NCI-H345 treated with DMSO at 0.1 percent for 48 hours (cell line): ENCODE results near the gene GRB7.
"Not testable (repeated sequence)": the region's sequence is repeated elsewhere in the genome, so short reads cannot be mapped to it uniquely, and the experiment has no call there.

Experiments
- DNase-seq: peaks from one replicate; lab custom pipeline; 2025; ENCODE audit not compliant: unreplicated experiment; lab: John Stamatoyannopoulos, UW

Gene GRB7

DNA sequence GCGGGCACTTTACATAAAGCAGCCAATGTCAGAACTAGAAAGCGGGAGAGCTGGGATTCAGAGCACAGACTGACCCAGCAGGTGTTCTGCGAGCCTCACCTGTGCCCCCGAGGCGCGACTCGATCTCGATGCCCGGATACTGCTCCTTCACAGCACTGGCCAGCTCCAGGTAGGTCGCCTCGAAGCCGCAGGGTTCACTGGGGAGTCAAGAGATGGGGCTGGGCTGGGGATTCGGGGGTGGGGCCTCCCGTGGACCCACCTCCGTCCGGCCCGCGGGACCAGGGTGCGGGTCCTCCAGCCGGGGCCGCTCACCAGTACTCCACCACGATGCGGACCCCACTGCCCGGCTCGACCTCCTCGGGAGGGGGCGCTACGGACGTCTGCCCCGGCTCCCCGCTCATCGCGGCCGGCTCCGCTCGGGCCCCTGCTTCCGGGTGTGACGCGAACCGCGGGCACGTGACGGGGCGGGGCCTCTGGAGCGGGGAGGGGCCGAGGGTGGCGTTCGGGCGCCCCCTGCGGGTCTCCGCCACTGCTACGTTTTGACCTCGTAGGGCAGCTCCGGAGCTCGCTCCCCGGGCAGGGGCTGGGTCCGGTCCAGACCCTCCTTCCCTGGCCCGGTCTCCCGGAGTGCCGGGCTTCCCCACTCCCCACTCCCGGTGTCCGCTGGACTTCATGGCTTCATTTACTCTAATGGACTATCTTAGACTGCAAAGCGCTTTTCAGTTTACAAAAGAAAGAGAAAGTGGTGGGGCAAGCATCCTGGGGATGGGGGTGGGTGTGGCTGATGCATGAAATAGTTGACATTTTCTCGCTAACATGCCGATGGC, 7.4 kb upstream of the GRB7 start, which contains the start of gene MIEN1:
TSS of gene MIEN1 (minus strand) at position 438 of the 827 bp plus-strand sequence. CDS start at position 401, 37 bp downstream.
- peak; percentile 83 for DNase-seq

DNA sequence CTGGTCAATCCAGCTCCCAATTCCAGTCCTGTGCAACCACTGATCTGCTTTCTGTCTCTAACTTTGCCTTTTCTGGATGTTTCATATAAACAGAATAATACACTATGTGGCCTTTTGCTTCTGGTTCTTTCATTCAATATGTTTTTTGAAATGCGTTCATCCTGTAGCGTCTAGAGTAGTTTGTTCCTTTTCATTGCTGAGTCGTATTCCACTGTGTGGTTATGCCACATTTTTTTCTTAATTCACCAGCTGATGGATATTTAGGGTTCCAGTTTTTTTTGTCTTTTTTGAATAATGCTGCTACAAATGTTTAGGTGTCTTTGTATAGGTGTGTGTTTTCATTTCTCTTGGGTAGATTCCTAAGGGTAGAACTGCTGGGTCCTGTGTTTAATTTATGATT, 5.2 kb upstream of the GRB7 start:
- DNase-seq: no peak

DNA sequence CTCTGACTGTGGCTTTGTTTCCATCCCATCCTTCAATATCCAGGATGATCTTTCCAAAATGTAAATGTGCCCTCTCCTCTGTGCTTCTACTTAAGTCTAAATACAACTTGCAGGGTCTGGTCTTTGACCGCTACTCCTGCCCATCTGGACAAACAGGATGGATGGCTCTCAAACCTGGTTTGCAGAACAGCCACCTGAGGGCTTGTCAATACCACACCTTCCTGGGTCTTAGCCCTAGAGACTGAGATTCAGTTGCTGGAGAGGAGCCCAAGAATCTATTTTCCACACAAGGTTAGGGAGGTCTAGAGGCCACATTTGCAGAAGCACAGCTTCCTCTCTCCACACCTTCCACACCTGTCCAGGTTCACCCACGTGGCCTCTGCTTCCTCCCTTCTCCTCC, 1.9 kb upstream of the GRB7 start:
- DNase-seq: no peak

DNA sequence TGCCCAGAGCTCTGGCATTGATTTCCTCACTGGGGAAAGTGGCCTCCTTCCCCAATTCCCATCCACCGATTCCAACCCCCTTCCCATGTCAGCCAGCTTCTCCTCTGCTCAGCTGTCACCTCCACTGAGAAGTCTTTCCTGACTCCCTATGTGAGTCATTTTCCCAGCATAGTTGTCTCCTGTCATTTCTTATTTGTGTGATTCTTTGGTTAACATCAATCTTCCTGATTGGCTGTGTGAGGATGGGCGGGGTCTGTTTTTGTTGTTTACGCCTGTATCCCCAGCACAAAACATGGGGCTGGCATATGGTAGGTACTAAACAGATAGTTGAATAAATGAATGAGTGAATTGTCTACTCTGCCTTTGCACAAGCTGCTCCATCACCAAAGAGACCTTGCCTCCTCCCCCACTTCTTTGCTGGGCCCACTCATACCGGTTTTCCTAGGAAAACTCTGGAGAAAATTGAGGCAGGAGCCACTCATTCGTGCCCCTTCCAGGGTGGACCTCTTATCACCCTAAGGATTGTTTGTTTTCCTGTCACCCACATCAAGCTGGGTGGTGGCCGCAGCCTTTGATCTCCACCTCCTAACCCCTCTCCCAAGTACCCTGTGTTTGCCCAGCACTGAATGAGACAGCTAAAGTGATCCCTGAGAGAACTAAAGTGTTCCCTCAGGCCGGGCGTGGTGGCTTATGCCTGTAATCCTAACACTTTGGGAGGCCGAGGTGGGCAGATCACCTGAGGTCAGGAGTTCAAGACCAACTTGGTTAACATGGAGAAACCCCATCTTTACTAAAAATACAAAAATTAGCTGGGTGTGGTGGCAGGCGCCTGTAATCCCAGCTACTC, 1.2 kb upstream of the GRB7 start:
- DNase-seq: no peak

DNA sequence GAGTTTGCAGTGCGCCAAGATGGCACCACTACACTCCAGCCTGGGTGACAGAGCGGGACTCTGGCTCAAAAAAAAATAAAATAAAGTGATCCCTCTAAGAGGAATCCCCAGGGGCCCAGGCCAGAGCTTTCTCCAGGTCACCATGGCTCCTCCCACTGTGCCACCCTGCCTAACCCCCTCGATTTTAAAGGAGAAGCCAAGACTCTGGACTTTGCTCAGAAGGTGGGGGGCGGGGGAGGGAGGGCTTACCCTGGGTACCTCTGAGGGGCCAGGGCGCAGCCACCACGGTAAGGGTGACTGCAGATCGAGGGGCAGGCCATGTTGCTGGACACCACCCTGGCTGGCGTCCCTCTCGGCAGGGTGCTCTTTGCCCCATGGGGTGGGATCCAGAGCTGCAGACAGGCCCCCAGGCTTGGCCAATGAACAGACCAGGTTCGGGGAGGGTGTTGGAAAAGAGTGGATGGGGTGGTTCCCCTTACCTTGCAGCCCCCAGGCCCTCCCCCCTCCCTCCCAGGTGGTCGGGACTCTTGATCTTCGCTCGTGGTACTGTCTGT, 455 bp upstream of the GRB7 start:
- no peak for DNase-seq

DNA sequence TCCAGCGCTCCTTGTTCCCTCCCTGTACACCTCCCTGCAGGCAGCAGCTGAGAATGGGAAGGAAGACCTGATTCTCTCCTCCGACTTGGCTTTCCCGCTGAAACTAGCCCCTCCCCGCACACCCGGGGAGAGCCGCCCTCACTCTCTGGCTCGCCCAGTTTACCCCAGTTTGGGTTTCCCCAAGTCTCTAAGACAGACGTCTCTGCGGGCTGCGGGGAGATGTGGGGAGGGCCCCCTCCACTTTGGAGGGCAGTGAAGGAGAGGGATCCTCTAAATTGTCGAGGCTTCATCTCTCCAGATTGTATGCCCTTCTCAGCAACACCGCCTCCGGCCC, 797 bp downstream of the GRB7 start:
- DNase-seq: peak; percentile 28

DNA sequence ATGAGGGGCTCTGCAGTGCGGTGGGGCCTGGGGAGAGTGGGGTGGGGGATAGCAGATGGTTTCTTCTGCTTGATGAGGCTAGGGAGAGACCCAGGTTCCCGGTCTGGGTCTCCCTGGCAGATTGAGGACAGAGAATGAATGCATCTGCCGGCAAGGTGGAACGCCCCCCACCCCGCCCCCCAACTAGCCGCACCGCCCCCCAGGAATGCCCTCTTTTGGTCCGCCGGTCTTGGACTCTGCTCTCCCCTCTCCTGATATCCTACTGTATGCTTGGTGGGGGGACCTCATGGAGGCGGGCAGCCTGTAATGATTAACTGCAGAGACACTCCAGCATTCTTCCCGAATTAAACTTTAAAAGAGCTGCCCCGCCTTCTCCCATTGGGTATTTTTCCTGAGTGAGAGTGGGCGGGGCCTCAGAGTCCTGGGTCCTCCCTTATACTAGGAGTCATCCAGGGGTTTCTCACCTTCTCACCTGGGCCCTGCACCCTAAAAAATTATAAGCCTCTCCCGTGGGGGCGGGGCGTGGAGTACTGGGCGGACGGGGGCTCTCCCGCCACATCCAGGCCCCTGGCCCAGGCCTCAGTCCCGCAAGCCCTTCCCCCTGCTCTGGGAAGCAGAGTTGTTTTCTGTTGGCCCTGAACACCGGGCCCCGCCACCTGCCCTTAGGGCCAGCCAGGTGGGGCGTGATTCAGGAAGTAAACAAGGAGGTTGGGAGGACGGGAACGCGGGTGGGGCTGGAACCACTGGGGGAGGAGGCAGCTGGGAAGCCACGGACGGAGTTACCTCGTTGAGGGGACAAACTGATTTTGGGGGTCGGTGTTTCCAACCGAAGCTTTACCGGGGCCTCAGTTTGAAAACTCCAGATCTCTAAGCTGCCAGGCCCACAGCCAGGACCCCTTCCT, 1.5 kb downstream of the GRB7 start:
- DNase-seq: peak; percentile 63

DNA sequence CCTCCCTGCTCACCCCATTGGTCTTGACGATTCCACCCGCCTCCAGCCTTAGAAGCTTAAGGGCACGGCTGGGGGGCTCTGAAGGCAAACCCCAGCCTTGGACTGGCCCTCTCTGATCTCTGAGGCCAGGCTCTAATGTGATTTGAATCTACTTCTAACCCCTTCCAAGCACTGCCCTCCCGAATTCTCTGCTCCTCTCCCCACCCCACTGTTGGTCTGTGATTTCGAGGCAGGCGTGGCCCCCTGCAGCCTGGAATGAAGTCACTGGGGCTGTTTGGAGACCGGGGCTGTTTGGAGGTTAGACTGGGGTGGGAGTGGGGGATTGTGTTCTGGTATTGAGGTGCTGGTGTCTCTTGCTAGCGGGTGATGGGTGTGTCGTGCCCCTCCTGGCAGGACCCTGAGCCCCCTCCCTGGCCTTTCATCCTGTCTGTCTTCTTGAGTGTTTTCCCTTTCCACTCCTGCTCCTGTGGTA, 2.2 kb downstream of the GRB7 start:
- no peak for DNase-seq

DNA sequence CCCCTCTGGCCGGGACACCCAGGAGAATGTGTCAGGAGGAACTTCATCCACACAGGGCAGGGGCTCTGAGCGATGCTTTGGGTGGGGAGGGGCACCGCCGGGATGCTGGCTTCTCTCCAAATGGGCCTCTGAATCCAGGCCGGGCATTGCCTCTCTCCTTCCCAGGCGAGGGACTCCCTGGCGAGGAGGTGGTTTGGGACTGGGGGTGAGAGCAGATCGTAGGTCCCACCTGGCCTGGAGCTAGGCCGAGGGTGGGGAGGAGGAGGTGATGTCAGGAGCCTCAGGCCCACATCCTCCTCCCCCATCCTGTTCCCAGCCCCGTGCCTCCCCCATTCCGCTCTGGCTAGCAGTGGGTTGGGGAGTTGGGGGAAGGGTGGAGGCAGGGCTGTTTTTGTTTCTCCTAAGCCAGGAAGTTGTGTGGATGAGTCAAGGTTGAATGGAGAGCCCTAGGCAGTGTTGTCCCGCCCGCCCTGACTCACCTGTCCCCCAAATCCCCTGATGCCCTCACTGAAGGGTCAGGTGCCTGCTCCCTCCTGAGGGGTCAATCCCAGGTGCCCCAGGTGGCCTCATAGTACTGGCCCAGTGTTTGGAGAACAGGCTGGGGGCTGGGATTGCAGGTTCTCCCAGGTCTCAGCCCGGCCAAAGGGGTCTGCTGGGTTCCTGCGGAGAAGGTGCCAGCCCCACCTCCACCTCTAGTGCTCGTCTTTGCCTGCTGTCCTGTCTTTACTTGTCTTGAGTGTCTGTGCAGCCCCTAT, 2.8 kb downstream of the GRB7 start:
- DNase-seq: no peak

DNA sequence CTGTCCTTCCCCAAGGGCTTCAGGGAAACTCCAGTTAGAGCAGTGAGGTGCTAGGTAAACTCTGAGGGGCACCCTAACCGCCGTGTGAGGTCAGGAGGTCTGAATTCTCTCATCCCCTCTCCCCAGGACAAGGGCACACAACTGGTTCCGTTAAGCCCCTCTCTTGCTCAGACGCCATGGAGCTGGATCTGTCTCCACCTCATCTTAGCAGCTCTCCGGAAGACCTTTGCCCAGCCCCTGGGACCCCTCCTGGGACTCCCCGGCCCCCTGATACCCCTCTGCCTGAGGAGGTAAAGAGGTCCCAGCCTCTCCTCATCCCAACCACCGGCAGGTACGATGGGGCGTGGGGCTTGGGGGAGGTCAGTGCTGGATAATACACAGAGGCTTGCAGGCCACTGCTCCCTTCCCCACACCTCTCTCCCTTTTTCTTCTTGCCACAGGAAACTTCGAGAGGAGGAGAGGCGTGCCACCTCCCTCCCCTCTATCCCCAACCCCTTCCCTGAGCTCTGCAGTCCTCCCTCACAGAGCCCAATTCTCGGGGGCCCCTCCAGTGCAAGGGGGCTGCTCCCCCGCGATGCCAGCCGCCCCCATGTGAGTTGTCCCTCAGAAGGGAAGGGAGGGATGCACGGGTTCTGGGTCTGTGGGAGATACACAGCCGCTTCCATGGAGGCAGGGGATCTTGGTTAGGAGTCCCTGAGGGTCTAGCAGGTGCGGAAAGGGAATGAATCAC, 4.6 kb downstream of the GRB7 start:
- no peak for DNase-seq

DNA sequence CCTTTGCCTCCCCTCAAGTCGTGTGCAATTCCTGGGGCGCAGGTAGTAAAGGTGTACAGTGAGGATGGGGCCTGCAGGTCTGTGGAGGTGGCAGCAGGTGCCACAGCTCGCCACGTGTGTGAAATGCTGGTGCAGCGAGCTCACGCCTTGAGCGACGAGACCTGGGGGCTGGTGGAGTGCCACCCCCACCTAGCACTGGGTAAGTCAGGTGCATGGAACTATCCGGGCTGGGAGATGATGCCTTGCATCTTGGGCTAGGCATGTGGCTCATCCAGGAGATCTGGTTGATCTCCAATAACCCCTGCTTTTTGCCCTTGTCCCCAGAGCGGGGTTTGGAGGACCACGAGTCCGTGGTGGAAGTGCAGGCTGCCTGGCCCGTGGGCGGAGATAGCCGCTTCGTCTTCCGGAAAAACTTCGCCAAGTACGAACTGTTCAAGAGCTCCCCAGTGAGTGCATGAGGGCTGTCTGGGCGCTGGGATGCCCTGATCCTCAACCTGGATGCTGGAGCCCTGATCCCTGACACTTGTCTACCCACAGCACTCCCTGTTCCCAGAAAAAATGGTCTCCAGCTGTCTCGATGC, 5.2 kb downstream of the GRB7 start:
- no peak for DNase-seq

DNA sequence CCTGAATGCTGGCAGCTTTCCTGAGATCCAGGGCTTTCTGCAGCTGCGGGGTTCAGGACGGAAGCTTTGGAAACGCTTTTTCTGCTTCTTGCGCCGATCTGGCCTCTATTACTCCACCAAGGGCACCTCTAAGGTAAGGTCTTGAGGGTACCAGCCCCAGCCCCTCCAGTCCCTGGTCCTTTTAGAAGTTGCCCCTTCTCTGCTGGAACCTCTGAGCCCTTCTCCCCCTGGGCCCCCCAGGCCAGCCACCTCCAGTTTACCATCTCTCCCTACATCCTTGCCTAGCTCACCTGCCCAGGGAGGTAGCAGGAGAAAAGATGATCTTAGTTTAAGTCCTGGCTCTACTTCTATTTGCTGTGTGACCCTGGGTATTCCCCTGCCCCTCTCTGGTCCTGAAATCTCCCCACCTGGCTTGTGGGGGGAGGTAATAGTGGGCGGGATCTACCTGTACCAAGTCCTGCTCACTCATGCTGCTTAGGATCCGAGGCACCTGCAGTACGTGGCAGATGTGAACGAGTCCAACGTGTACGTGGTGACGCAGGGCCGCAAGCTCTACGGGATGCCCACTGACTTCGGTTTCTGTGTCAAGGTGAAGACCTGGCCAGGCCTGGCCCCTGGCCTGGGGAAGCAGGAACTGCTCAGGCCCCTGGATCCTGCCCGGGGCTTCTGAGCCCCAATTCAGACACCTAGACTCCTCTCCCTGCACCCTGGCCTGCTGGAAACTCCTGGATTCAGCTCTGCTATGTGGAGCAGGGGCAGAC, 6.5 kb downstream of the GRB7 start:
- DNase-seq: no peak

DNA sequence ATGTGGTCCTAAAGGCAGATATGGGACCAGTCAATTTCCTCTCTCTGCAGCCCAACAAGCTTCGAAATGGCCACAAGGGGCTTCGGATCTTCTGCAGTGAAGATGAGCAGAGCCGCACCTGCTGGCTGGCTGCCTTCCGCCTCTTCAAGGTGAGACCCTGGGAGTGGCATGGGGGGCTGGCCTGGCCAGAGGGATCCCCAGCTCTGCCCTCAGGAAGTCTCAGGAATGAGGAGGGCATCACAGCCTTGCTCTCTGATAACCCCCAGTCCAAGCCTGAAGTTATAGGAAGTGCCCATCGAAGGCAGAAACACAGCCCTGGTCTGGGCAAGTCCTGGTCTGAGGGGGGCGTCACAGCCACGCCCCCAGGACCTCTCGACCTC, 7.1 kb downstream of the GRB7 start:
- no peak for DNase-seq

DNA sequence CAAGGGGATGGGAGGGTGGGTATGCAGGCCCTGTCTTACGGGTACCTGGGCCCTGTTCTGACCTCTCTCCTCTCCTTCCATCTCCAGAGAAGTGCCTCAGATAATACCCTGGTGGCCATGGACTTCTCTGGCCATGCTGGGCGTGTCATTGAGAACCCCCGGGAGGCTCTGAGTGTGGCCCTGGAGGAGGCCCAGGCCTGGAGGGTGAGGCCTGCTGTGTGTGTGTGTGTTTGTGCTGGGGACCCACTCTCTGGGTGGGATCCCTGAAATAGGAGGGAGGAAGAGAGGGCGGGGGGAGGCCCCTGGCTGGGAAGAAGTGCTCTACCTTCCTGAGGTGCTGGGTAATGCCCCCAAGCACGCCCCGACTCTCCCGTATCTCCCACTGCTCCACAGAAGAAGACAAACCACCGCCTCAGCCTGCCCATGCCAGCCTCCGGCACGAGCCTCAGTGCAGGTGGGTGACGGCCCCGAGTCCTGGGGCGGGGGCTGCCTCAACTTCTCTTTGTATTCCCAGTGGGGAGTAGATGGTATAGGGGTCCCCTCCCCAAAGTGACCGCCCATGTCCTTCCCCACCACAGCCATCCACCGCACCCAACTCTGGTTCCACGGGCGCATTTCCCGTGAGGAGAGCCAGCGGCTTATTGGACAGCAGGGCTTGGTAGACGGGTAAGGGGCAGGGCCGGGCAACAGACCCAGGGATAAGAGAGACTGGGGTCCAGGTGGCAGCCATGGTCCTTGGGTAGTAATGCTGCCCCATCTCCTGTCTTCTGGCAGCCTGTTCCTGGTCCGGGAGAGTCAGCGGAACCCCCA, 7.8 kb downstream of the GRB7 start:
- DNase-seq: no peak

DNA sequence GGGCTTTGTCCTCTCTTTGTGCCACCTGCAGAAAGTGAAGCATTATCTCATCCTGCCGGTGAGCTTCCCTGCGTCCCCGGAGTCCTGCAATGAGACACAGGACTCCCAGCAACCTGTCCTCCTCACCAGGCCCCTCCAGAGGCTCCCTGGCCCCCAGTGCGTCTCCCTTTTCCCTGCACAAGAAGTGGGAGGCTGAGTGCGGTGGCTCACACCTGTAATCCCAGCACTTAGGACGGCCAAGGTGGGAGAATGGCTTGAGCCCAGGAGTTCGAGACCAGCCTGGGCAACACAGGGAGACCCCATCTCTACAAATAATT, 8.4 kb downstream of the GRB7 start:
- DNase-seq: no peak

DNA sequence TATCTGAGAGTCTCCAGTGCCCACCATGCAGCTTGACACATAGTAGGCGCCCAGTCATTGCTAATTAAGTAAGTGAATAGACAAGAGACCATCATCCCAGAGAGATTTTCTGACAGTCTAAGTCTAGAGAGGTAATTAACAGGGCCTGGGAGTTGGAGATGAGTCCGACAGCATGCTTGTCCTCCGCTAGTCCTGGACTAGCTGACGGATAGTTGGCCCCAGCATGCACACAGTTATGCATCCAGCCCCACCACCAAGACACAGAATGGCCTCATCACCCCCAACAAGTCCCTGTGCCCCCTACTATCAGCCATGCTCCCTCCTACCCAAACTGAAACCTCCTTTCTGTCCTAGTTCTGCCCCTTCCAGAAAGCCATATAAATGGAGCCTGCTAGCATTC, 10.0 kb downstream of the GRB7 start:
- DNase-seq: no peak

DNA sequence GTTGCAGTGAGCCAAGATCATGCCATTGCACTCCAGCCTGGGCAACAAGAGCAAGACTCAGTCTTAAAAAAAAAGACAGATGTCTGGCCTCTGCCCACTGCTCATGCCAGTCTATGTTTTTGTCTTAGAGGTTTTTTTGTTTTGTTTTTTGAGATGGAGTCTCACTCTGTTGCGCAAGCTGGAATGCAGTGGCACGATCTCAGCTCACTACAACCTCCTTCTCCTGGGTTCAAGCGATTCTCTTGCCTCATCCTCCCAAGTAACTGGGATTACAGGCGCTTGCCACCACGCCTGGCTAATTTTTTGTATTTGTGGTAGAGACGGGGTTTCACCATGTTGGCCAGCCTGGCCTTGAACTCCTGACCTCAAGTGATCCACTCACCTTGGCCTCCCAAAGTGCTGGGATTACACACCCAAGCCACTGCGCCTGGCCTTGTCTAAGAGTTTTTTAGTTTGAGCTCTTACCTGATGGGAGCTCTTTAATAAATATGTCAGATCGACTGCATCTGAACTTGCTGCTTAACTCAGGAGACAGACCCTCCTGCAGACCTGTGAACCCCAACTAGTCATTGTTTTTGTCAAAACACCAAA, 10.8 kb downstream of the GRB7 start:
- DNase-seq: not testable (repeated sequence)
